K562 (cell line): ENCODE results near the gene C2CD5. TPM values are rescaled to one million over a fixed set of nuclear protein-coding genes. Genes with fewer than 3 reads are reported as not detected.

Source experiments
- ATAC-seq: fragments of 200-7000 bp; cut with Tn5 transposase; 3 replicates; pipeline ENCODE4 v1.9.1; 2020; ENCODE audit warnings: moderate library complexity
- BruUV-seq: library from RNA; stranded (reverse); fragments of 400-500 nt; replicated peaks from 2 replicates; lab custom pipeline; 2021; lab: Mats Ljungman, UMichigan
- CTCF ChIA-PET: fragments of 300-600 bp; formaldehyde crosslinking; extraction: SDS; loops from one replicate; lab custom pipeline; 2021; ENCODE audit warnings: low intra/inter-chr PET ratio; lab: Yijun Ruan, JAX
- POLR2A ChIA-PET: fragments of 300-600, 350-650 bp; sonication (Branson Sonifier 250); formaldehyde crosslinking; extraction: SDS; loops from one replicate; lab custom pipeline; 2021; ENCODE audit warnings: antibody characterized with exemption, inconsistent platforms; lab: Yijun Ruan, JAX
- DNase-seq, 4 experiments: peaks; one replicate each; pipeline versions ENCODE4 v3.0.0 to v3.0.0-alpha.2; 2011 to 2018; ENCODE audit warnings: low spot score in 3 of 4, mixed read lengths in 3 of 4; ENCODE audit errors: extremely low read depth in 1 of 4
- FAIRE-seq: peaks from 2 replicates; lab custom pipeline; 2011; peaks lifted over from hg19 to GRCh38; lab: Jason Lieb, UNC
- H2AFZ ChIP-seq: 2 replicates; pipeline ENCODE4 v1.6.0; 2011; ENCODE audit warnings: low read depth, low read length, control low read depth, inconsistent platforms
- H3K27ac ChIP-seq: fragments of 200-600 bp; 3 replicates; pipeline ENCODE4 v1.8.0; 2011; ENCODE audit warnings: low read depth, mild to moderate bottlenecking, control low read depth, inconsistent platforms, low read length, moderate library complexity, mixed read lengths; ENCODE audit errors: extremely low read depth
- H3K27me3 ChIP-seq, 2 experiments: fragments of 300-600 bp in 1 of 2; 2 replicates in 1 of 2; 3 replicates in 1 of 2; pipeline versions ENCODE4 v1.6.0 to v1.8.0; 2011; ENCODE audit warnings: inconsistent platforms in 2 of 2, low read length in 2 of 2, mild to moderate bottlenecking in 1 of 2, mixed read lengths in 1 of 2, moderate library complexity in 1 of 2; ENCODE audit not compliant: control insufficient read depth in 2 of 2, insufficient read depth in 2 of 2
- H3K36me3 ChIP-seq: fragments of 300-600 bp; 3 replicates; pipeline ENCODE4 v1.8.0; 2011; ENCODE audit warnings: mild to moderate bottlenecking, low read length, inconsistent platforms; ENCODE audit not compliant: control insufficient read depth, insufficient read depth
- H3K4me1 ChIP-seq, 2 experiments: fragments of 200-600 bp in 1 of 2; replicated peaks in 1 of 2; 2 replicates in 1 of 2; 3 replicates in 1 of 2; pipeline versions ENCODE4 v1.5.1 to v1.8.0; 2011; ENCODE audit warnings: inconsistent platforms in 2 of 2, low read length in 2 of 2, mild to moderate bottlenecking in 1 of 2, mixed read lengths in 1 of 2, moderate library complexity in 1 of 2; ENCODE audit not compliant: control insufficient read depth in 2 of 2, insufficient read depth in 2 of 2
- H3K4me2 ChIP-seq: 2 replicates; pipeline ENCODE4 v1.6.1; 2011; ENCODE audit warnings: low read length, control low read depth, inconsistent platforms, mixed read lengths; ENCODE audit not compliant: insufficient read depth
- H3K4me3 ChIP-seq: fragments of 200-600 bp; sonication (generic), shearing (Covaris generic); 2 replicates; pipeline ENCODE4 v1.5.1; 2016; ENCODE audit warnings: control low read depth, inconsistent platforms
- H3K79me2 ChIP-seq: fragments of 200-600 bp; 3 replicates; pipeline ENCODE4 v1.8.0; 2011; ENCODE audit warnings: low read length, inconsistent platforms; ENCODE audit not compliant: control insufficient read depth, insufficient read depth
- H3K9ac ChIP-seq, 2 experiments: 2 replicates each; pipeline versions ENCODE4 v1.6.0 to v1.6.1; 2011; ENCODE audit warnings: low read depth in 2 of 2, low read length in 2 of 2, control low read depth in 1 of 2, inconsistent platforms in 1 of 2, mild to moderate bottlenecking in 1 of 2, mixed read lengths in 1 of 2; ENCODE audit not compliant: insufficient read depth in 1 of 2
- H3K9me1 ChIP-seq: one replicate; pipeline ENCODE4 v1.6.0; 2011; ENCODE audit warnings: inconsistent platforms, mild to moderate bottlenecking, low read length, moderate library complexity; ENCODE audit not compliant: control insufficient read depth, insufficient read depth
- H3K9me3 ChIP-seq: replicated peaks from 2 replicates; pipeline ENCODE4 v1.5.1; 2011; ENCODE audit warnings: low read depth, low read length, inconsistent platforms; ENCODE audit not compliant: control insufficient read depth, insufficient read depth
- H4K20me1 ChIP-seq: replicated peaks from 2 replicates; pipeline ENCODE4 v1.6.1; 2011; ENCODE audit warnings: low read length, inconsistent platforms, mixed read lengths; ENCODE audit not compliant: control insufficient read depth, insufficient read depth
- ATF7 ChIP-seq: fragments of 450-650 bp; IDR thresholded peaks from 2 replicates; pipeline ENCODE4 v1.7.1; 2014; ENCODE audit warnings: mild to moderate bottlenecking, moderate library complexity
- BMI1 ChIP-seq: fragments of 150-350 bp; IDR thresholded peaks from 2 replicates; pipeline ENCODE4 v1.6.1; 2014; ENCODE audit warnings: low read length
- CC2D1A ChIP-seq: fragments of 450-650 bp; IDR thresholded peaks from 2 replicates; pipeline ENCODE4 v1.6.1; 2017; ENCODE audit warnings: mild to moderate bottlenecking
- FOXK1 ChIP-seq: sonication (generic); formaldehyde crosslinking; IDR thresholded peaks from 2 replicates; pipeline ENCODE4 v1.8.0; 2022; ENCODE audit warnings: missing genetic modification reagents, mild to moderate bottlenecking, borderline replicate concordance
- HDAC8 ChIP-seq: fragments of 450-650 bp; IDR thresholded peaks from 2 replicates; pipeline ENCODE4 v1.6.1; 2016; ENCODE audit warnings: mild to moderate bottlenecking, missing genetic modification characterization, moderate library complexity, missing compliant biosample characterization
- HMG20B ChIP-seq: fragments of 250-450 bp; sonication (Bioruptor Pico); IDR thresholded peaks from 2 replicates; pipeline ENCODE4 v1.5.0; 2021; ENCODE audit warnings: mild to moderate bottlenecking
- HNRNPUL1 ChIP-seq: fragments of 200-400 bp; formaldehyde crosslinking; IDR thresholded peaks from 2 replicates; pipeline ENCODE4 v1.6.1; 2017; ENCODE audit warnings: low read length
- KDM4B ChIP-seq, 2 experiments: fragments of 450-650 bp in 1 of 2; sonication (generic) in 1 of 2; IDR thresholded peaks; 2 replicates each; pipeline ENCODE4 v1.6.1; 2016 to 2017; ENCODE audit warnings: borderline replicate concordance in 2 of 2, antibody characterized with exemption in 1 of 2, low read depth in 1 of 2, mild to moderate bottlenecking in 1 of 2
- MAFK ChIP-seq: IDR thresholded peaks from 2 replicates; pipeline ENCODE4 v1.6.1; 2011; ENCODE audit warnings: low read length, improper control_type of control experiment
- NFXL1 ChIP-seq: fragments of 450-650 bp; formaldehyde crosslinking; IDR thresholded peaks from 2 replicates; pipeline ENCODE4 v1.4.0; 2021; ENCODE audit warnings: mild to moderate bottlenecking
- NR2C1 ChIP-seq, 2 experiments: fragments of 450-650 bp; IDR thresholded peaks; 2 replicates each; pipeline ENCODE4 v1.6.1; 2017; ENCODE audit warnings: mild to moderate bottlenecking in 2 of 2, antibody characterized with exemption in 1 of 2, inconsistent platforms in 1 of 2, missing compliant biosample characterization in 1 of 2, missing genetic modification characterization in 1 of 2
- PHF8 ChIP-seq: fragments of 200-600 bp; sonication (generic); IDR thresholded peaks from 2 replicates; pipeline ENCODE4 v1.6.1; 2012; ENCODE audit warnings: mixed run types, mild to moderate bottlenecking, inconsistent platforms, low read length, moderate library complexity, borderline replicate concordance
- ZFP30 ChIP-seq: fragments of 250-450 bp; sonication (Bioruptor Pico); IDR thresholded peaks from 2 replicates; pipeline ENCODE4 v1.8.0; 2022; ENCODE audit warnings: moderate library complexity, mild to moderate bottlenecking, inconsistent platforms, borderline replicate concordance
- ZFPM2 ChIP-seq: fragments of 250-450 bp; sonication (Bioruptor Pico); IDR thresholded peaks from 2 replicates; pipeline ENCODE4 v1.5.1; 2022; ENCODE audit warnings: mild to moderate bottlenecking
- ZNF146 ChIP-seq: IDR thresholded peaks from one replicate; pipeline ENCODE4 v1.6.1; 2018; ENCODE audit warnings: missing compliant biosample characterization; ENCODE audit not compliant: unreplicated experiment
- ZNF174 ChIP-seq: fragments of 250-450 bp; sonication (Bioruptor Pico); IDR thresholded peaks from 2 replicates; pipeline ENCODE4 v1.4.0; 2020; ENCODE audit warnings: mild to moderate bottlenecking
- ZNF24 ChIP-seq: fragments of 450-650 bp; IDR thresholded peaks from 2 replicates; pipeline ENCODE4 v1.6.1; 2016
- ZNF589 ChIP-seq: fragments of 200-800 bp; sonication (Bioruptor generic); IDR thresholded peaks from 2 replicates; pipeline ENCODE4 v1.6.1; 2016; ENCODE audit warnings: low read depth, missing genetic modification characterization, missing compliant biosample characterization
- ZNF76 ChIP-seq: fragments of 250-450 bp; sonication (Bioruptor Pico); IDR thresholded peaks from 2 replicates; pipeline ENCODE4 v1.4.0; 2020; ENCODE audit warnings: mild to moderate bottlenecking, moderate library complexity, borderline replicate concordance
- WGBS: fragments of 100-300 bp; shearing (Covaris generic); methylation state at CpG from one replicate; pipeline ENCODE4 v1.1.6; 2016; ENCODE audit warnings: low coverage, mixed read lengths; ENCODE audit not compliant: insufficient coverage; ENCODE audit errors: missing lambda C conversion rate; 5-methylcytosine and 5-hydroxymethylcytosine counted together
- in situ Hi-C: fragments of 300-500 bp; cut with MboI; formaldehyde crosslinking; loops from 4 replicates; pipeline ENCODE4 v1.15.0; 2018; ENCODE audit warnings: inconsistent platforms, mixed read lengths
- intact Hi-C: fragments of 100-400 bp; cut with micrococcal nuclease; formaldehyde crosslinking; loops from 2 replicates; pipeline ENCODE4 v1.14.2; 2022
- polyA plus RNA-seq, 8 experiments: library from polyadenylated mRNA; depleted of rRNA in 4 of 8; stranded (reverse) in 5 of 8; unstranded in 3 of 8; fragments of >200 nt; fragmentation: Nextera tagmentation in 2 of 8; fragmentation: Illumina TruSeq in 1 of 8; extraction: Ambion mirVana in 2 of 8; extraction: Trizol in 1 of 8; gene quantifications; 2 replicates each; pipeline versions ENCODE4 v1.2.1 to v1.2.3, GENCODE V29; 2011 to 2014; ENCODE audit warnings: inconsistent platforms in 1 of 8, missing spikeins in 1 of 8
- total RNA-seq, 7 experiments: library from RNA; depleted of rRNA in 6 of 7; stranded (reverse); fragments of >200 nt in 6 of 7; fragmentation: Illumina TruSeq in 2 of 7; extraction: Trizol in 2 of 7; gene quantifications; 2 replicates each; pipeline versions ENCODE4 v1.2.1 to v1.2.3, GENCODE V29; 2011 to 2021; ENCODE audit warnings: low replicate concordance in 1 of 7
- TF ChIP-seq, protein P1 (sequence below): sonication (generic); formaldehyde crosslinking; IDR thresholded peaks from 2 replicates; pipeline ENCODE4 v1.9.0; 2022; ENCODE audit warnings: mild to moderate bottlenecking, missing genetic modification reagents

C2CD5 gene
- total and polyA plus RNA-seq, 9 of the 15 experiments (the other 6 are each of a cell fraction or from before 2014, with no cell fraction given) = 5.1 to 24.1 (median 14.3) TPM

GRCh38 chr12:22573181-22573580 is 28.8 kb upstream of the C2CD5 start:
- no TSS peak for BruUV-seq
- ChIA-PET POLR2A (no interaction called here), CTCF (no interaction called here)
- no peak overlapping the region for H3K27ac ChIP-seq
- intact Hi-C loops (no loop called here), in situ Hi-C loops (no loop called here)
- no peak for DNase-seq
- H3K79me2 ChIP-seq = no peaks in the 10 kb centered on the region
- H4K20me1 ChIP-seq = no peaks in the 10 kb centered on the region
- H3K9ac ChIP-seq = no peak overlapping the region
- no peak overlapping the region for H3K4me2 ChIP-seq
- no peaks in the 10 kb centered on the region for H3K27me3 ChIP-seq
- TF ChIP-seq NR2C1 (IDR thresholded peaks at IDR 0.05) (no peak), NR2C1 (tag; IDR thresholded peaks at IDR 0.05) (no peak), NFXL1 (no peak), ZNF76 (CRISPR knock-in tag) (no peak), FOXK1 (CRISPR knock-in tag) (no peak), ZNF589 (CRISPR knock-in tag) (no peak), ATF7 (no peak), HMG20B (no peak), ZFP30 (CRISPR knock-in tag) (no peak), HDAC8 (tag) (no peak), ZNF146 (no peak), ZNF24 (no peak), PHF8 (no peak), ZNF174 (CRISPR knock-in tag) (no peak), MAFK (no peak), ZFPM2 (CRISPR knock-in tag) (no peak), KDM4B (IDR thresholded peaks at IDR 0.05; ENCODE audit: borderline replicate concordance in 2 of 2, low read depth in 1 of 2) (no peak), BMI1 (no peak), CC2D1A (no peak), HNRNPUL1 (no peak)
- TF ChIP-seq, protein P1, sequence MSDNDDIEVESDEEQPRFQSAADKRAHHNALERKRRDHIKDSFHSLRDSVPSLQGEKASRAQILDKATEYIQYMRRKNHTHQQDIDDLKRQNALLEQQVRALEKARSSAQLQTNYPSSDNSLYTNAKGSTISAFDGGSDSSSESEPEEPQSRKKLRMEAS = no peak
- H3K9me1 ChIP-seq = no peaks in the 10 kb centered on the region
- H3K9me3 ChIP-seq = 0 out of 2 replicates have a peak, but pooled peaks cover 2% of the 10 kb centered on the region
- no peak overlapping the region for H3K4me3 ChIP-seq
- H3K36me3 ChIP-seq = no peaks in the 10 kb centered on the region
- 14% methylated on average over 2 of the region's 3 CpGs for WGBS
- ATAC-seq = no peak
- no peak overlapping the region for H2AFZ ChIP-seq
- no peak for FAIRE-seq
- no peaks in the 10 kb centered on the region for H3K4me1 ChIP-seq
